SK-N-SH treated with all-trans-retinoic acid at 6 μM for 48 hours (cell line): Measurements from ENCODE around the gene C3orf70.

ENCODE experiments used
- ARNTL ChIP-seq: fragments of 450-650 bp; formaldehyde crosslinking; IDR thresholded peaks from 2 replicates; pipeline ENCODE4 v1.5.0; 2020; ENCODE audit warnings: low read depth, mild to moderate bottlenecking, moderate library complexity, borderline replicate concordance
- CREB5 ChIP-seq: fragments of 250-450 bp; sonication (Bioruptor Pico); IDR thresholded peaks from 2 replicates; pipeline ENCODE4 v1.5.1; 2020; ENCODE audit warnings: low read depth, mild to moderate bottlenecking, moderate library complexity
- CSDC2 ChIP-seq: fragments of 250-450 bp; sonication (Bioruptor Pico); IDR thresholded peaks from 2 replicates; pipeline ENCODE4 v1.5.0; 2020; ENCODE audit warnings: mild to moderate bottlenecking, moderate library complexity
- CSRNP3 ChIP-seq: fragments of 250-450 bp; sonication (Bioruptor Pico); IDR thresholded peaks from 2 replicates; pipeline ENCODE4 v1.5.1; 2021; ENCODE audit warnings: mild to moderate bottlenecking, moderate library complexity
- GLIS3 ChIP-seq: fragments of 250-450 bp; sonication (Bioruptor Pico); IDR thresholded peaks from 2 replicates; pipeline ENCODE4 v1.5.0; 2020; ENCODE audit warnings: mild to moderate bottlenecking, moderate library complexity
- OSR1 ChIP-seq: fragments of 250-450 bp; sonication (Bioruptor Pico); IDR thresholded peaks from 2 replicates; pipeline ENCODE4 v1.8.0; 2022; ENCODE audit warnings: moderate library complexity, mild to moderate bottlenecking, inconsistent platforms
- PATZ1 ChIP-seq: fragments of 250-450 bp; sonication (Bioruptor Pico); IDR thresholded peaks from 2 replicates; pipeline ENCODE4 v1.8.0; 2020; ENCODE audit warnings: mild to moderate bottlenecking, moderate library complexity, borderline replicate concordance
- PPARA ChIP-seq: fragments of 250-450 bp; sonication (Bioruptor Pico); IDR thresholded peaks from 2 replicates; pipeline ENCODE4 v1.5.0; 2020; ENCODE audit warnings: mild to moderate bottlenecking, borderline replicate concordance
- RARB ChIP-seq: fragments of 250-450 bp; sonication (Bioruptor Pico); IDR thresholded peaks from 2 replicates; pipeline ENCODE4 v1.8.0; 2021; ENCODE audit warnings: mild to moderate bottlenecking, moderate library complexity
- TCF4 ChIP-seq: fragments of 250-450 bp; sonication (Bioruptor Pico); IDR thresholded peaks from 2 replicates; pipeline ENCODE4 v1.8.0; 2021; ENCODE audit warnings: mild to moderate bottlenecking, moderate library complexity, borderline replicate concordance
- TSHZ2 ChIP-seq: fragments of 250-450 bp; sonication (Bioruptor Pico); IDR thresholded peaks from 2 replicates; pipeline ENCODE4 v1.5.0; 2020; ENCODE audit warnings: mild to moderate bottlenecking, moderate library complexity
- ZFP3 ChIP-seq: fragments of 250-450 bp; sonication (Bioruptor Pico); IDR thresholded peaks from 2 replicates; pipeline ENCODE4 v1.5.0; 2020; ENCODE audit warnings: mild to moderate bottlenecking, moderate library complexity
- ZFP30 ChIP-seq: fragments of 450-650 bp; formaldehyde crosslinking; IDR thresholded peaks from 2 replicates; pipeline ENCODE4 v1.5.0; 2022; ENCODE audit warnings: mild to moderate bottlenecking, moderate library complexity
- ZNF70 ChIP-seq: fragments of 450-650 bp; formaldehyde crosslinking; IDR thresholded peaks from 2 replicates; pipeline ENCODE4 v1.5.0; 2020; ENCODE audit warnings: mild to moderate bottlenecking, moderate library complexity

GRCh38 chr3:185134509-185134908 lies 18.4 kb downstream of the C3orf70 start:
- TF ChIP-seq ZFP30 (CRISPR knock-in tag) (no peak), CSRNP3 (no peak), PPARA (CRISPR knock-in tag) (no peak), OSR1 (no peak), CREB5 (CRISPR knock-in tag) (no peak), ARNTL (no peak), PATZ1 (no peak), CSDC2 (CRISPR knock-in tag) (no peak), TSHZ2 (CRISPR knock-in tag) (no peak), GLIS3 (CRISPR knock-in tag) (no peak), TCF4 (CRISPR knock-in tag) (no peak), RARB (CRISPR knock-in tag) (no peak), ZFP3 (CRISPR knock-in tag) (no peak), ZNF70 (CRISPR knock-in tag) (no peak)
